ENCODE data around the gene SHISAL1. TPM values are rescaled to one million over a fixed set of nuclear protein-coding genes. Genes with fewer than 3 reads are reported as not detected.

Gene SHISAL1
- total RNA-seq, 4 donors from 2014 or later: 0.47 to 1.9 (median 0.75) TPM

- ATAC-seq (ENCODE audit: low FRiP score) (no peak), DNase-seq (ENCODE audit: low spot score) (no peak)
- TF ChIP-seq CTCF (IDR thresholded peaks at IDR 0.05): no peak
Measured at GRCh38 chr22:44278243-44279068, 34.3 kb downstream of the SHISAL1 start.

GRCh38 chr22:44277386-44278135 lies 35.2 kb downstream of the SHISAL1 start:
- no peak for TF ChIP-seq CTCF (IDR thresholded peaks at IDR 0.05)
- ATAC-seq (ENCODE audit: low FRiP score) (no peak), DNase-seq (ENCODE audit: low spot score) (no peak)

GRCh38 chr22:44276706-44277356 lies 35.9 kb downstream of the SHISAL1 start:
- DNase-seq (ENCODE audit: low spot score): no peak
- ATAC-seq (ENCODE audit: low FRiP score): no peak
- TF ChIP-seq CTCF (IDR thresholded peaks at IDR 0.05): no peak

- ATAC-seq (ENCODE audit: low FRiP score) (no peak), DNase-seq (ENCODE audit: low spot score) (no peak)
- TF ChIP-seq CTCF (IDR thresholded peaks at IDR 0.05): no peak
Measured at GRCh38 chr22:44276041-44276440, 36.7 kb downstream of the SHISAL1 start.

- no peak for TF ChIP-seq CTCF (IDR thresholded peaks at IDR 0.05)
Measured at GRCh38 chr22:44275631-44275995, 37.1 kb downstream of the SHISAL1 start.

GRCh38 chr22:44274918-44275630 lies 37.7 kb downstream of the SHISAL1 start:
- DNase-seq (ENCODE audit: low spot score) (no peak), ATAC-seq (ENCODE audit: low FRiP score) (no peak)
- TF ChIP-seq CTCF (IDR thresholded peaks at IDR 0.05): no peak

More at GRCh38 chr22:44275631-44275995, 37.1 kb downstream of the SHISAL1 start:
- ATAC-seq (ENCODE audit: low FRiP score) (no peak), DNase-seq (ENCODE audit: low spot score) (no peak)
